HG02623 (cell line): Measurements from ENCODE around the gene ATP13A3.
"Not testable (repeated sequence)": the region's sequence is repeated elsewhere in the genome, so short reads cannot be mapped to it uniquely, and the experiment has no call there.

Experiments
- ATAC-seq: cut with Tn5 transposase; IDR thresholded peaks from one replicate; pipeline ENCODE4 v1.9.1; 2021; ENCODE audit warnings: moderate library complexity; ENCODE audit not compliant: unreplicated experiment

Gene ATP13A3

GRCh38 chr3:194500198-194500597, 13.4 kb upstream of the ATP13A3 start:
- ATAC-seq = no peak

GRCh38 chr3:194499516-194499915, 12.7 kb upstream of the ATP13A3 start:
- ATAC-seq = not testable (repeated sequence)

- ATAC-seq = no peak
Observed at GRCh38 chr3:194497799-194498575, 11.2 kb upstream of the ATP13A3 start.

- no peak for ATAC-seq
Observed at GRCh38 chr3:194496217-194496919, 9.6 kb upstream of the ATP13A3 start.

- ATAC-seq = no peak
Observed at GRCh38 chr3:194494951-194495374, 8.2 kb upstream of the ATP13A3 start.

- not testable (repeated sequence) for ATAC-seq
Observed at GRCh38 chr3:194493995-194494927, 7.5 kb upstream of the ATP13A3 start.

GRCh38 chr3:194492001-194492400, 5.2 kb upstream of the ATP13A3 start:
- ATAC-seq = no peak

- peak; percentile 37 for ATAC-seq
Observed at GRCh38 chr3:194489736-194490612, 3.2 kb upstream of the ATP13A3 start.

GRCh38 chr3:194488055-194488742, 1.4 kb upstream of the ATP13A3 start:
- no peak for ATAC-seq

- peak; percentile 22 for ATAC-seq
Observed at GRCh38 chr3:194487289-194488054, 670 bp upstream of the ATP13A3 start.

- peak; percentile 13 for ATAC-seq
Observed at GRCh38 chr3:194485881-194486539, 792 bp downstream of the ATP13A3 start.

- ATAC-seq = no peak
Observed at GRCh38 chr3:194485468-194485880, 1.3 kb downstream of the ATP13A3 start.

GRCh38 chr3:194484614-194485013, 2.2 kb downstream of the ATP13A3 start:
- no peak for ATAC-seq

GRCh38 chr3:194483850-194484249, 3.0 kb downstream of the ATP13A3 start:
- no peak for ATAC-seq

- ATAC-seq = not testable (repeated sequence)
Observed at GRCh38 chr3:194482830-194483229, 4.0 kb downstream of the ATP13A3 start.

GRCh38 chr3:194482196-194482593, 4.6 kb downstream of the ATP13A3 start:
- no peak for ATAC-seq

- no peak for ATAC-seq
Observed at GRCh38 chr3:194481525-194482195, 5.1 kb downstream of the ATP13A3 start.

GRCh38 chr3:194481103-194481502, 5.7 kb downstream of the ATP13A3 start:
- no peak for ATAC-seq
